Osteocyte (in vitro differentiated cells): ENCODE measurements around the gene KCNC1. TPM values are rescaled to one million over a fixed set of nuclear protein-coding genes. Genes with fewer than 3 reads are reported as not detected.

Experiments used
- DNase-seq: peaks from one replicate; pipeline ENCODE4 v3.0.0; 2021; ENCODE audit warnings: mixed read lengths; ENCODE audit not compliant: unreplicated experiment; ENCODE audit errors: extremely low spot score
- H3K27ac Mint-ChIP-seq: one replicate; pipeline ENCODE4 v1.8.0; 2021; ENCODE audit warnings: mild to moderate bottlenecking, mixed read lengths; ENCODE audit not compliant: unreplicated experiment
- H3K27me3 Mint-ChIP-seq: one replicate; pipeline ENCODE4 v1.8.0; 2021; ENCODE audit warnings: mixed read lengths; ENCODE audit not compliant: unreplicated experiment
- H3K36me3 Mint-ChIP-seq: one replicate; pipeline ENCODE4 v1.8.0; 2021; ENCODE audit warnings: mixed read lengths; ENCODE audit not compliant: unreplicated experiment
- H3K4me1 Mint-ChIP-seq: one replicate; pipeline ENCODE4 v1.8.0; 2021; ENCODE audit warnings: mixed read lengths; ENCODE audit not compliant: unreplicated experiment
- H3K4me3 Mint-ChIP-seq: one replicate; pipeline ENCODE4 v1.8.0; 2021; ENCODE audit warnings: mild to moderate bottlenecking, moderate library complexity, mixed read lengths; ENCODE audit not compliant: unreplicated experiment
- H3K9me3 Mint-ChIP-seq: one replicate; pipeline ENCODE4 v1.8.0; 2021; ENCODE audit warnings: mixed read lengths; ENCODE audit not compliant: unreplicated experiment
- CTCF ChIP-seq: fragments of 200-600 bp; sonication (generic); IDR thresholded peaks from 2 replicates; pipeline ENCODE4 v1.5.0; 2021; ENCODE audit warnings: antibody characterized with exemption, mild to moderate bottlenecking, moderate library complexity
- total RNA-seq: library from RNA; stranded (reverse); gene quantifications from 2 replicates; pipeline ENCODE4 v1.2.1, GENCODE V29; 2021

Gene KCNC1
- total RNA-seq, 1 donor from 2014 or later = not detected

- Mint-ChIP-seq H3K27me3 (no peaks in the 10 kb centered on the region), H3K9me3 (no peaks in the 10 kb centered on the region), H3K36me3 (no peaks in the 10 kb centered on the region), H3K4me3 (no peak overlapping the region), H3K27ac (no peak overlapping the region), H3K4me1 (no peaks in the 10 kb centered on the region)
- no peak for TF ChIP-seq CTCF
- no peak for DNase-seq
Observed at GRCh38 chr11:17798716-17799115, 64.1 kb downstream of the KCNC1 start.

- Mint-ChIP-seq H3K27ac (no peak overlapping the region), H3K9me3 (no peaks in the 10 kb centered on the region), H3K4me3 (no peak overlapping the region), H3K4me1 (no peaks in the 10 kb centered on the region), H3K36me3 (no peaks in the 10 kb centered on the region), H3K27me3 (no peaks in the 10 kb centered on the region)
- DNase-seq = no peak
- TF ChIP-seq CTCF = no peak
Observed at GRCh38 chr11:17799147-17799546, 64.6 kb downstream of the KCNC1 start.

- TF ChIP-seq CTCF = no peak
- no peak overlapping the region for H3K27ac Mint-ChIP-seq
- no peaks in the 10 kb centered on the region for H3K27me3 Mint-ChIP-seq
- H3K4me1 Mint-ChIP-seq = no peaks in the 10 kb centered on the region
- no peak overlapping the region for H3K4me3 Mint-ChIP-seq
- H3K36me3 Mint-ChIP-seq = no peaks in the 10 kb centered on the region
- H3K9me3 Mint-ChIP-seq = no peaks in the 10 kb centered on the region
- no peak for DNase-seq
Observed at GRCh38 chr11:17801166-17801565, 66.6 kb downstream of the KCNC1 start.

- no peak overlapping the region for H3K27ac Mint-ChIP-seq
- H3K4me1 Mint-ChIP-seq = no peaks in the 10 kb centered on the region
- H3K36me3 Mint-ChIP-seq = no peaks in the 10 kb centered on the region
- no peaks in the 10 kb centered on the region for H3K9me3 Mint-ChIP-seq
- no peak for TF ChIP-seq CTCF
- DNase-seq = no peak
- H3K27me3 Mint-ChIP-seq = no peaks in the 10 kb centered on the region
- no peak overlapping the region for H3K4me3 Mint-ChIP-seq
Observed at GRCh38 chr11:17802491-17802890, 67.9 kb downstream of the KCNC1 start.

- Mint-ChIP-seq H3K9me3 (no peaks in the 10 kb centered on the region), H3K4me1 (no peaks in the 10 kb centered on the region), H3K36me3 (no peaks in the 10 kb centered on the region), H3K27ac (no peak overlapping the region), H3K27me3 (no peaks in the 10 kb centered on the region), H3K4me3 (no peak overlapping the region)
- no peak for DNase-seq
- no peak for TF ChIP-seq CTCF
Observed at GRCh38 chr11:17803754-17804334, 69.3 kb downstream of the KCNC1 start.
